Measurements from ENCODE around the gene PDXK. TPM values are rescaled to one million over a fixed set of nuclear protein-coding genes. Genes with fewer than 3 reads are reported as not detected.

PDXK gene
- total and polyA plus RNA-seq, 9 of the 15 experiments (the other 6 are each of a cell fraction or from before 2014, with no cell fraction given), result 5.6 to 162 (median 76.5) TPM

DNA sequence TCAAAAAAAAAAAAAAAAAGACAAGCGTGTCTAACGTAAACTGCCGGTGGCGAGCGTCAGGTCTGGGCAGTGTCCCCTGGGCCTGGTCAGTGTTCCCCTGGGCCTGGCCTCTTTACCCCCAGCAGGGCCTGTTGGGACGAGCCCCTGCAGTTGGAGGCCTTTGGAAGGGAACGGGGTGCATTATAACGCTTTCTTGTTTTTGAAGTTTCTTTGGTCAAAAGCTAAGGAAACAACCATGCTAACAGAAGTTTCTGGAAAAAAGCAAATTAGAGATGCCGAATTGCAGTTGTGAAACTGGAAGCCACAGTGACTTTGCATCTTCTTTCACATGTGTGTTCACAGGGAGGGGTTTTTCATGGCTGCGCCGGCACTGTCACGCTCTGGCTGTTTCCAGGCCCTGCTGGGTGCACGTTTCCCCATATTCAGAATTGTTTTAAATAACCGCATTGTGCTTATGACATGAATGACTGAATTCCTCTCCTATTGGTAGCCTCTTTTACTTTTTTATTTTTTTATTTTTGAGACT lies 86.4 kb downstream of the PDXK start (continued):
- TF ChIP-seq BRD9 (IDR thresholded peaks at IDR 0.05; ENCODE audit: low read depth, partially characterized antibody) (no peak), MAFG (tag; conservative IDR thresholded peaks at IDR 0.05) (peak; percentile 76), C11orf30 (IDR thresholded peaks at IDR 0.05; ENCODE audit: low read depth) (peak; percentile 84), SMAD3 (CRISPR knock-in tag; conservative IDR thresholded peaks at IDR 0.05) (no peak), ZNF589 (CRISPR knock-in tag; IDR thresholded peaks at IDR 0.05; ENCODE audit: low read depth) (no peak), NFE2 (IDR thresholded peaks at IDR 0.05; ENCODE audit: low read depth) (peak; percentile 89), ZNF592 (IDR thresholded peaks at IDR 0.05) (peak; percentile 68), SAFB (IDR thresholded peaks at IDR 0.05; ENCODE audit: borderline replicate concordance, low read depth, low read length) (no peak), RB1 (IDR thresholded peaks at IDR 0.05; ENCODE audit: low read depth) (0 out of 2 replicates have a peak, but pooled peaks have one; percentile 11), DMBX1 (CRISPR knock-in tag; IDR thresholded peaks at IDR 0.05; ENCODE audit: borderline replicate concordance) (no peak), NRF1 (conservative IDR thresholded peaks at IDR 0.05 in 1 of 2, IDR thresholded peaks at IDR 0.05 in 1 of 2) (peak in 1 of 2 experiments; percentile 37; a peak in 2 of 4 replicates), ELF4 (CRISPR knock-in tag; IDR thresholded peaks at IDR 0.05) (no peak), BRCA1 (IDR thresholded peaks at IDR 0.05) (no peak), BRCA1 (CRISPR knock-in tag; IDR thresholded peaks at IDR 0.05) (no peak), E2F1 (CRISPR knock-in tag; IDR thresholded peaks at IDR 0.05) (no peak), CEBPG (CRISPR knock-in tag; IDR thresholded peaks at IDR 0.05) (no peak), CEBPG (tag; conservative IDR thresholded peaks at IDR 0.05 in 1 of 2, IDR thresholded peaks at IDR 0.05 in 1 of 2) (peak in 1 of 2 experiments; percentile 32; a peak in 1 of 4 replicates)
- TF ChIP-seq, protein P1, sequence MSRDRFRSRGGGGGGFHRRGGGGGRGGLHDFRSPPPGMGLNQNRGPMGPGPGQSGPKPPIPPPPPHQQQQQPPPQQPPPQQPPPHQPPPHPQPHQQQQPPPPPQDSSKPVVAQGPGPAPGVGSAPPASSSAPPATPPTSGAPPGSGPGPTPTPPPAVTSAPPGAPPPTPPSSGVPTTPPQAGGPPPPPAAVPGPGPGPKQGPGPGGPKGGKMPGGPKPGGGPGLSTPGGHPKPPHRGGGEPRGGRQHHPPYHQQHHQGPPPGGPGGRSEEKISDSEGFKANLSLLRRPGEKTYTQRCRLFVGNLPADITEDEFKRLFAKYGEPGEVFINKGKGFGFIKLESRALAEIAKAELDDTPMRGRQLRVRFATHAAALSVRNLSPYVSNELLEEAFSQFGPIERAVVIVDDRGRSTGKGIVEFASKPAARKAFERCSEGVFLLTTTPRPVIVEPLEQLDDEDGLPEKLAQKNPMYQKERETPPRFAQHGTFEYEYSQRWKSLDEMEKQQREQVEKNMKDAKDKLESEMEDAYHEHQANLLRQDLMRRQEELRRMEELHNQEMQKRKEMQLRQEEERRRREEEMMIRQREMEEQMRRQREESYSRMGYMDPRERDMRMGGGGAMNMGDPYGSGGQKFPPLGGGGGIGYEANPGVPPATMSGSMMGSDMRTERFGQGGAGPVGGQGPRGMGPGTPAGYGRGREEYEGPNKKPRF (IDR thresholded peaks at IDR 0.05; ENCODE audit: low read depth, low read length), result no peak
- TF ChIP-seq, protein P2, sequence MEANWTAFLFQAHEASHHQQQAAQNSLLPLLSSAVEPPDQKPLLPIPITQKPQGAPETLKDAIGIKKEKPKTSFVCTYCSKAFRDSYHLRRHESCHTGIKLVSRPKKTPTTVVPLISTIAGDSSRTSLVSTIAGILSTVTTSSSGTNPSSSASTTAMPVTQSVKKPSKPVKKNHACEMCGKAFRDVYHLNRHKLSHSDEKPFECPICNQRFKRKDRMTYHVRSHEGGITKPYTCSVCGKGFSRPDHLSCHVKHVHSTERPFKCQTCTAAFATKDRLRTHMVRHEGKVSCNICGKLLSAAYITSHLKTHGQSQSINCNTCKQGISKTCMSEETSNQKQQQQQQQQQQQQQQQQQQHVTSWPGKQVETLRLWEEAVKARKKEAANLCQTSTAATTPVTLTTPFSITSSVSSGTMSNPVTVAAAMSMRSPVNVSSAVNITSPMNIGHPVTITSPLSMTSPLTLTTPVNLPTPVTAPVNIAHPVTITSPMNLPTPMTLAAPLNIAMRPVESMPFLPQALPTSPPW (CRISPR knock-in tag; IDR thresholded peaks at IDR 0.05), result peak; percentile 39; the same call in 1 of the 2 replicates
- TF ChIP-seq, protein P3, sequence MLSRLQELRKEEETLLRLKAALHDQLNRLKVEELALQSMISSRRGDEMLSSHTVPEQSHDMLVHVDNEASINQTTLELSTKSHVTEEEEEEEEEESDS (CRISPR knock-in tag; IDR thresholded peaks at IDR 0.05), result no peak

Measured in K562 (cell line).